Measurements from ENCODE around the gene RPS8.
A peak's percentile ranks its signal among the peaks of the same experiment; 100 is the strongest.
"Not testable (repeated sequence)": the region's sequence is repeated elsewhere in the genome, so short reads cannot be mapped to it uniquely, and the experiment has no call there.

Gene RPS8

GRCh38 chr1:44775078-44775929, at the start of gene RPS8:
Gene RPS8 (plus strand): TSS chr1:44775540. CDS start chr1:44775597, 57 bp downstream.
- peak; percentile 85 for DNase-seq (ENCODE audit: low read depth, low spot score)

DNA sequence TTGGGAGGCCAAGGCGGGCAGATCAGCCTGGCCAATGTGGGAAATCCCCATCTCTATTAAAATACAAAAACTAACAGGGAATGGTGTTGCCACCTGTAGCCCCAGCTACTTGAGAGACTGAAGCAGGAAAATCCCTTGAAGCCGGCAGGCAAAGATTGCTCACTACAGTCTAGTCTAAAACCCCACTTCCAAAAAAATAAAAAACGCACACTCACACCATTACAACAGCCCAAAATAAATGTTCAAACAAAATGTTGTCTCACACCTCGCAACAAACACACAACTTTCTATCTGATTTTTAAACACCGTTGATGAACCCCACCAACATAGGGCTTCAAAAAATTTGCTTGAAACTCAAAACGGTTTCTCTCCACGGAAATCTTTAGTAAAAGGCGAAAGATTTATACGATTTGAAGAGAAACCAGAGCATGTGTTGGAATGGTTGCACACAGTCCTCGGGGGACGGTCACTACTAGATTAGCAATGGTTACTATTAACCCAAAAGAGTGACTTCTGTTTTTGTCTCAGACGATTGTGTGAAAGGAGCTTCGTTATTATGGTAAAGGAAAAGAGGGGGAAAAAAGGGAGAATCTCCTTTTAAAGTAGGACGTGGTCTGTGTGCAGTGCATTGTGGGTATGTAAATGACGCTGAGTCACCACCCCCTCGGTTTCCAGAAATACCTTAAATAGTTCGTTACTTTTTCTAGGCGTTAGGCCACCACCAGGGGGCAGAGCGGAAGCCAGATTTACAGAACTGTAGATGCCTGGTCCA, 44.4 kb upstream of the RPS8 start, which contains the start of gene RNU5D-1:
TSS of gene RNU5D-1 (minus strand) at position 430 of the 772 bp plus-strand sequence.
- peak; percentile 90 for DNase-seq (ENCODE audit: low read depth, low spot score)

- DNase-seq (ENCODE audit: low read depth, low spot score), result no peak
Observed at GRCh38 chr1:44733365-44733764, 42.0 kb upstream of the RPS8 start.

DNA sequence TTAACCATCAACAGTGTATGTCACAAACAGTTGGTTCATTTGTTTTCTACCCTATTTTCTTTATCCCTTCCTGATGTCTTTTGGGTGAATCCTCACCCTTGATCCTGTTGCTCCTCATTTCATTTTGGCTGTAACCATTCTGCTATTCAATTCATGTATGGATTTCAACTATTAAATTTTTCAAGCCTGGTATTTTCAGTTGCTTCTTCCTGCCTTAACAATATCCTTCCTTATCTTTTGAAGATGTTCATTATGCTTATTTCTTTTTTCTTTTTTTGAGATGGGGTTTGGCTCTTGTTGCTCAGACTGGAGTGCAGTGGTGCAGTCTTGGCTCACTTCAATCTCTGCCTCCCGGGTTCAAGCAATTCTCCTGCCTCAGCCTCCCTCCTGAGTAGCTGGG, 41.6 kb upstream of the RPS8 start:
- no peak for DNase-seq (ENCODE audit: low read depth, low spot score)

DNA sequence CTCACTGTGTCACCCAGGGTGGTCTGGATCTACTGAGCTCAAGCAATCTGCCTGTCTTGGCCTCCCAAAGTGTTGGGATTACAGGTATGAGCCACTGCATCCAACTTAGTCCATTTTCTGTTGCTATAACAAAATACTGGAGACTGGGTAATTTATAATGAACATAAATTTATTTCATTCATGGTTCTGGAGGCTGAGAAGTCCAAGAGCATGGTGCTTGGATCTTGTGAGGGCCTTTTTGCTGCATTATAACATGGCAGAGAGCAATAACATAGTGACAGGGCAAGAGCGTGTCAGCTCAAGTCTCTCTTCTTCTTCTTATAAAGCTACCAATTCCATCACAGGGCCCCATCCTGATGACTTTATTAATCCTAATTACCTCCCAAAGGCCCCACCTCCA, 39.3 kb upstream of the RPS8 start:
- no peak for DNase-seq (ENCODE audit: low read depth, low spot score)

DNA sequence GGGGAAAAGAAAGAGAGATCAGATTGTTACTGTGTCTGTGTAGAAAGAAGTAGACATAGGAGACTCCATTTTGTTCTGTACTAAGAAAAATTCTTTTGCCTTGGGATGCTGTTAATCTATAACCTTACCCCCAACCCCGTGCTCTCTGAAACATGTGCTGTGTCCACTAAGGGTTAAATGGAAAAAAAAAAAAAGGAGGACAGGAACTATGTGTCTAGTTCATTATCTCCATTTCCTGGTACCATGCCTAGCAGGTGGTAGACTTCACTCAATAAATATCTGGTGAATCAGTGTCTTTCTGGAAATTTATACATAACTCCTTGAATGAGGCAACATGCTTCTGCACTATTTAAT, 36.4 kb upstream of the RPS8 start:
- DNase-seq (ENCODE audit: low read depth, low spot score), result not testable (repeated sequence)

- DNase-seq (ENCODE audit: low read depth, low spot score), result peak; percentile 97
Observed at GRCh38 chr1:44739307-44740178, 35.8 kb upstream of the RPS8 start, which contains the start of gene KIF2C. Gene KIF2C (plus strand): TSS chr1:44739837. CDS start chr1:44739933, 96 bp downstream.

DNA sequence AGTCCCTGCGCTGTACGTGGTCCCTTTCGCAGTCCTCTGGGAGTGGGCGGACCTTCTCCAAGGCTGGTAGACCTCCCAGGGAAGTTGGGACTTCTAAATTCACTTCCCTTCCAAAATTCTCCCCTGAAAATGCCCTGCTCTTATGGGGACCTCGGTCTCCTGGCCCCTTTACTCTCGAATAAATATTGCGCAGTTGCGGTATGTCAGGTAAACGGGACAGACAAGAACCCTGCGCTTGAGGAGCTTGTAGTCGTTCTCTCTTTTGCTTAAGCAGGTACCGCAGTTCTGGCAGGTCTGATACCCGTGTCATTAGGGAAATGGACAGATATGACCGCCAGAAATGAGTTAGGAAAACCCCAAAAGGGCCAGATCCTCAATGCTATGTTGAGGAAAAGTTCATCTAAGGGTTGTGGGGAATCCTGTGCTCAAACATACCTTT, 35.1 kb upstream of the RPS8 start:
- no peak for DNase-seq (ENCODE audit: low read depth, low spot score)

DNA sequence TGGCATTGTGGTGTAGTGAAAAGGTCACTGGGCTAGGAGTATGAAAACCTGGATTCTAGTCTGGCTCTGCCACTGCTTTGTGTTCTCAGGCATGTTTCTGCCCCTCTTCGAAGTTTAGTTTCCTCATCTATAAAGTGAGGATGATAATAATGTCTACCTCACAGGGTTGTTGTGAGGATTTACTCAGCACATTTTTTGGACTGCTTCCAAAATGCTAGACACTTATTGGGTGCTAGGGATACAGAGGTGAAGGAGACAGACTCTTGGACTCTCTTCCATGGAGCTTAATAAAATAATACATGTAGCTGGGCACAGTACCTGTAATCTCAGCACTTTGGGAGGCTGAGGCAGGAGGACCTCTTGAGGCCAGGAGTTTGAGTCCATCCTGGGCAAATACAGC, 32.1 kb upstream of the RPS8 start:
- no peak for DNase-seq (ENCODE audit: low read depth, low spot score)

GRCh38 chr1:44747878-44748277, 27.5 kb upstream of the RPS8 start:
- DNase-seq (ENCODE audit: low read depth, low spot score), result no peak

DNA sequence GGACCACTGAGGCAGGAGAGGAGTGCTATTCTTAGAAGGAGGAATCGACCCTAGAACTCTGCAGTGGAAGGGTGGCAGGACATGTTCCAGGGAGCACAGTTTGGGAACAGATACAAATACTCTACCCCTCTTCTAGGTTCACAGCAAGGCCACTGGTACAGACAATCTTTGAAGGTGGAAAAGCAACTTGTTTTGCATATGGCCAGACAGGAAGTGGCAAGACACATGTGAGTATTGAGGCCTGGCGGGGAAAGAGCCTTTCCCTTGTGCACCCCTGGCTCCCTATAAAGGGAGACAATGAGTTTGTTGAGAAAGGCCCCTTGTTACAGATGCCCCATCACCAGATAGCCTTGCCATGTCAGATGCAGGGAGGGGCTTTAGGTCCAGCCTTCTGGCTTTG, 17.9 kb upstream of the RPS8 start:
- no peak for DNase-seq (ENCODE audit: low read depth, low spot score)

- no peak for DNase-seq (ENCODE audit: low read depth, low spot score)
Observed at GRCh38 chr1:44759077-44759476, 16.3 kb upstream of the RPS8 start.

GRCh38 chr1:44760876-44761275, 14.5 kb upstream of the RPS8 start:
- DNase-seq (ENCODE audit: low read depth, low spot score), result no peak

- DNase-seq (ENCODE audit: low read depth, low spot score), result not testable (repeated sequence)
Observed at GRCh38 chr1:44766421-44766820, 8.9 kb upstream of the RPS8 start.

DNA sequence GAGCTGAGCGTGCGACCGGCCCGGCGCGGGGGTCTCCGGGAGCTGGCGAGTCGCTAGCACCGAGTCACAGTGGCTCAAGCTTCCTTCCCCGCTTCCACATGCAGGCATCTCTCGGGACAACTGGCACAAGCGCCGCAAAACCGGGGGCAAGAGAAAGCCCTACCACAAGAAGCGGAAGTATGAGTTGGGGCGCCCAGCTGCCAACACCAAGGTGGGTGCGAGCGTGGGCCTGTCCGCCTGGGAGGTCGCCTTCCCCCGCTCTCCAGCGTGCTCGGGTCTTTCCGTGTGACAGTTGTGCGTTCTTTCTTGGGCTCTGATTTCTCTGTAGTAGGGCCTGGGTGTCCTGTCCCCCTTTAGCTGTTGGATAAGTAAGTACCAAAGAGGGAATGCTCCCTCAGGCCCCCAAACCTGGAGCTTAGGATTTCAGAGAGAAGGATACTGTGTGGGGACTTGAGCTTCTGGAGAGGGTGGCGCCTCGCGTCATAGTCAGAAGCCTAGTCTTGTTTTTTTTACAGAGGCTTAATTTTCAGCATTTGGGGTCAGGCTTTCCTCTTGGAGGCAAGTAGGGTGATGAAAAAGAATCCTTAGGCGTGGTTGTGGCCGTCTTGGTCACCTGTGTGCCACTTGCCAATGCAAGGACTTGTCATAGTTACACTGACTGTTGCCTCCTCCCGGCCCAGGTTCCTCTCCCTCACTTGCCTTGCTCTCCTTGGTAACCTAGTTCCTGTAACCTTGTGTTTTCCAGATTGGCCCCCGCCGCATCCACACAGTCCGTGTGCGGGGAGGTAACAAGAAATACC, 790 bp downstream of the RPS8 start:
- no peak for DNase-seq (ENCODE audit: low read depth, low spot score)

- DNase-seq (ENCODE audit: low read depth, low spot score), result no peak
Observed at GRCh38 chr1:44776730-44777068, 1.4 kb downstream of the RPS8 start.

DNA sequence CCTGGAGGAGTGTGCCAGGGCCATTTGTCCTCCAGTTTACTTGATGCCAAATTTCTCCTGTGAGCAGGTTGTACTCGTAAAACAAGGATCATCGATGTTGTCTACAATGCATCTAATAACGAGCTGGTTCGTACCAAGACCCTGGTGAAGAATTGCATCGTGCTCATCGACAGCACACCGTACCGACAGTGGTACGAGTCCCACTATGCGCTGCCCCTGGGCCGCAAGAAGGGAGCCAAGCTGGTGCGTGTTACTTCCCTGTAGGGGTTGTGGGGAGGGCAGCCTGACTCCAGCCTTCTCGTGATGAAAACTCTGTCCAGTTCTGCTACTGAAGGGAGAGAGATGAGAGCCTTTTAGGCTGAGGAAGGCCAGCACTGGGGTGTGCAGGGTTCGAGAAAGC, 2.2 kb downstream of the RPS8 start:
- DNase-seq (ENCODE audit: low read depth, low spot score), result no peak

GRCh38 chr1:44777969-44778635, 2.8 kb downstream of the RPS8 start:
- DNase-seq (ENCODE audit: low read depth, low spot score), result no peak

GRCh38 chr1:44778705-44779576, 3.6 kb downstream of the RPS8 start:
- DNase-seq (ENCODE audit: low read depth, low spot score), result no peak

Data from activated naive CD8-positive, alpha-beta T cell treated with anti-CD3 and anti-CD28 coated beads, Interleukin-2, amount 50 U/mL, for 16 hours (primary cell).